HG03196 (cell line): ENCODE data around the gene MAPK1.
"Not testable (repeated sequence)": the region's sequence is repeated elsewhere in the genome, so short reads cannot be mapped to it uniquely, and the experiment has no call there.

Experiments used
- ATAC-seq: cut with Tn5 transposase; IDR thresholded peaks from one replicate; pipeline ENCODE4 v1.9.1; 2021; ENCODE audit not compliant: unreplicated experiment

Gene MAPK1

GRCh38 chr22:21882754-21883333, 15.4 kb upstream of the MAPK1 start:
- ATAC-seq = not testable (repeated sequence)

- ATAC-seq = no peak
These were observed 14.7 kb upstream of the MAPK1 start for GRCh38 chr22:21881841-21882753.

- no peak for ATAC-seq
These were observed 9.2 kb upstream of the MAPK1 start for GRCh38 chr22:21876486-21877176.

- ATAC-seq = not testable (repeated sequence)
These were observed 7.5 kb upstream of the MAPK1 start for GRCh38 chr22:21874953-21875352.

GRCh38 chr22:21873619-21874018, 6.2 kb upstream of the MAPK1 start:
- ATAC-seq = no peak

- ATAC-seq = not testable (repeated sequence)
These were observed 5.3 kb upstream of the MAPK1 start for GRCh38 chr22:21872741-21873140.

- no peak for ATAC-seq
These were observed 1.2 kb upstream of the MAPK1 start for GRCh38 chr22:21868651-21869050.

- ATAC-seq = no peak
These were observed 465 bp downstream of the MAPK1 start for GRCh38 chr22:21866833-21867527.

GRCh38 chr22:21865041-21865440, 2.4 kb downstream of the MAPK1 start:
- no peak for ATAC-seq

- ATAC-seq = no peak
These were observed 4.8 kb downstream of the MAPK1 start for GRCh38 chr22:21862386-21863245.

GRCh38 chr22:21861851-21862250, 5.6 kb downstream of the MAPK1 start:
- no peak for ATAC-seq

- no peak for ATAC-seq
These were observed 6.1 kb downstream of the MAPK1 start for GRCh38 chr22:21861264-21861848.

- ATAC-seq = no peak
These were observed 6.9 kb downstream of the MAPK1 start for GRCh38 chr22:21860491-21861039.

- no peak for ATAC-seq
These were observed 9.2 kb downstream of the MAPK1 start for GRCh38 chr22:21858025-21858764.

- ATAC-seq = no peak
These were observed 9.9 kb downstream of the MAPK1 start for GRCh38 chr22:21857481-21857914.

GRCh38 chr22:21856868-21857267, 10.6 kb downstream of the MAPK1 start:
- ATAC-seq = no peak

- no peak for ATAC-seq
These were observed 11.2 kb downstream of the MAPK1 start for GRCh38 chr22:21856197-21856596.

GRCh38 chr22:21855676-21856075, 11.8 kb downstream of the MAPK1 start:
- no peak for ATAC-seq

GRCh38 chr22:21850660-21851059, 16.8 kb downstream of the MAPK1 start:
- no peak for ATAC-seq
